HG02571 (cell line): Measurements from ENCODE around the gene CTSV.
"Not testable (repeated sequence)": the region's sequence is repeated elsewhere in the genome, so short reads cannot be mapped to it uniquely, and the experiment has no call there.

ENCODE experiments used
- ATAC-seq: cut with Tn5 transposase; IDR thresholded peaks from one replicate; pipeline ENCODE4 v1.9.1; 2021; ENCODE audit warnings: mild to moderate bottlenecking, moderate library complexity; ENCODE audit not compliant: unreplicated experiment

The CTSV gene

DNA sequence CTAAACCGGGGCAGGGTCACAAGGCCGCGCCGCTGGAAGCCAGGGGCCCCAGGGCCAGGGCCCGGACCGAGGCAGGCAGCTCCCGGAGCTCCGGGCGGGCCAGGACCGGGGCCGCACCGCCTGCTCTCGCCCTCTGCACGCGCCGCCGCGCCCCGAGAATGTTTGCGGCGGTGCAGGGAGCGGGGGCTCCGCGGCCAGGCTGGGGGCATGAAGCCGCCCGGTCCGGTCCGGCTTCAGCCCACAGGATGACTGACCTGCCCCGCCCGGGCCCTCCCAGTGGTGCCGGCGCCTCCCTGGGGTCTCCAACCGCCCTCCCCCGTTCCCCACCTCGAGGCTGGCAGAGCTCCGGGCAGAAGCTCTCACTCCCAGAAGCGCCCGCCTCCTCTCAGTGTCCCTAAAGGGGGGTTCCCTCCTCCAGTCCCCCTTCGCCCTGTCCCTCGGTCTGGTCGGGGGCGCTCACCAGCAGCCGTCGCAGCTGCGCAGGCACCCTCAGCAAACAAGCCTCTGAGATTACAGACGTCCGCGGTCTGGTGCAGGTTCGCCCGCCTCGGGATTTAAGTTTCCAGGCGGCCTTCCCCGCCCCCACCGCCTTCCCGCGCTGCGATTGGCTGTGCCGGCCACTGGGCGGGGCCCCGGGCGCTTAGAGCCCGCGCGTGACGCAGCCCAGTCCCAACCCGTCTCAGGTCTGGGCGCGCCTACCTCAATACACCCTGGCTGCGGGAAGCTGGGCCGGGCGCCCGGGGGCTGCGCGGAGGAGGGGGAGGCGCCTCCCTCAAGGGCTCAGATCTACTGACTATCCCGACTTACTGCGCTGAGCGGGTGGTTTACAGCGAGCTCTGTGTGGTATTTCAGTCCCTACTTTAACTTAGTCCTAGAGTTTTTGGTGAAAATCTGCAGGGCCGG lies at the start of gene CTSV:
Gene CTSV (minus strand): TSS at position 532 of the 903 bp plus-strand sequence. CDS start 1,099 bp downstream, outside the sequence.
- ATAC-seq = peak; percentile 98

- not testable (repeated sequence) for ATAC-seq
Observed at GRCh38 chr9:97087668-97088215, 48.8 kb upstream of the CTSV start.

- not testable (repeated sequence) for ATAC-seq
Observed at GRCh38 chr9:97084562-97084991, 45.6 kb upstream of the CTSV start.

DNA sequence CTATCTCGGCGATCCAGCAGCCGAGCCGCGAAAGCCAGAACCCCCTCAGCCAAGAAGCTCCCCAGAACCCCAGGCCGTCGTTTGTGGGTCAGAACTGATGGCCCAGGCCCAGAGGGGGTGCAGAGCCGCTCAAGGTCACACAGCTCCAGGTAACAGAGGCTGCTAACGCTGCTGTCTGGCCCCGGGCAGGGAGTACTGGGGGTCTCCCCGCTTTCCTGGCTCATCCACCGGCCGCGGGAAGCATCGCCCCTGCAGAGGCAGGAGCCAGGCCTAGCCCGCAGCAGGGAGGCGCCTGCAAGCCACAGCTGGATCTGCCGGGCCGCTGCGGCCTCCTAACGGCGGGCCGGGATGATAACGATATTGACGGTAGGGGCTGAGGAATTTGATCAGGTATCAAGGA lies 39.4 kb upstream of the CTSV start:
- ATAC-seq = no peak

DNA sequence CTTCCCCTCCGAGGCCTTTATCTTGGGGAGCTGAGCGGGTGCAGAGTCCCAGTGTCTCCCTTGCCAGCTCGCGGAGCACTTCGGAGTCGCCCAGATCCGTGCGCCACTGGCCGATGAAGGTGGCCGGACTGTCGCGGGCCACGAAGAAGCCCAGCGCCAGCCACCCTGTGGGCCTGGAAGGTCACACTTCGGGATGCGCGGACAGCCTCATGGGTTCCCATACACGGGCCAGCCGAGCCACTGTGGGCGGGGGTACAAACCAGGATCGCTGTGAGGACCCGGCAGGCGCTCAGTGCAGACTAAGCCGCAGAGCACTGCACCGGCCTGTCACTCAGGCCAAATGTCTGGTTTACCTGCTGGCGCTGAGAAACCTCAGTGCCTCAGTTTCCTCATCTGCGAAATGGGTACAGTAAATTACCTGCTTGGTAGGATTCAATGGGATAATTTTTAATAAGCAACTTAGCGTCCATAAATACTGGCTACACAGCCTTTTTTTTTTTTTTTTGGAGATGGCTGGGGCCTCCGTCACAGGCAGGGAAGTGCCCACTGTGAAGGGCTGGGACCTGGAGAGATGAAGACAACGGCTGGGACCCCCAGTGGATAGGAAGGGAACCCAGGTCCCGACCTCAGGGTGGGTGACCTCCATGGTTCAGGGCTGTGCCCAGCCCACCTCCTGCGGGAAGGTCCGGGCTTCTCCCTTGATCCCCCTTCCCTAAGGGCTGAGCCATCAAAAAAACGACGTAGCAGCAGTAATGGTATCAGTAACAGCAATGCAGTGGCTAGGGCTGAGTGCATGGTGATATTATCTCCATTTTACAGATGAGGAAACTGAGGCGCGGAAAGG lies 38.7 kb upstream of the CTSV start:
- ATAC-seq = no peak

DNA sequence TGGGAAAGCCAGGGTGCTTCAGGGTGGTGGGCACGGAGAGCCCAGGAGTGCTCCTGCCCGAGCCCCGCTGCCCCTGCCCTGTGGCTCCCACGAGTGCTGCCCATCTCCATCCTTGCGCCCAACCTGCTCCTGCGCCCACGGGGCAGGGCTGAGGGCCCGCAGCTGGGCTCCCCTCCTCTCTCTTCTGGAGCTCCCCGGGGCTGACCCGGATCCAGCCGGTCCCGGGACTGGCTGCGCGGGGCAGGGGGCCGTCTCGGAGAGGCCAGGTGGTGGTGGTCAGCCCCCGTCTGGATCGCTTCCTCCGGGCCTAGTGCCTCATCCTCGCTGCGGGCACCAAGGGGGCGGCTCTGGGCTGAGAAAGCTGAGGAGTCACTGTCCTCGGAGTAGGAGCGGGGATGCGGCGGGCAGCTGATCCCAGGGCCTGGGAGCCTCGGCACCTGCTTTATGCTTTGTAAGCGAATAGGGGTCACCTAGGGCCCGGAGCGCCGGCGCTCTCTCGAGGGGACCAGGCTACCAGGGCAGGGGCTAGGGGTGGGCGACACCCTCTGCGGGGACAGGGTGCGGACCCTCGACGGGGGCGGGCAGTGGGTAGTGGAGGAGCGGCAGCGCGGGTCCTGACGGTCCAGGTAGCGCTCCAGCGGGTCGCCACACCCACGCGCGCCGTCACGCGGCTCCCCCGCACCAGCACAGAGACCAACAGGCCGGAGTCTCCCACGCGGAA lies 37.9 kb upstream of the CTSV start:
- ATAC-seq = not testable (repeated sequence)

GRCh38 chr9:97076238-97076637 lies 37.3 kb upstream of the CTSV start:
- ATAC-seq = no peak

DNA sequence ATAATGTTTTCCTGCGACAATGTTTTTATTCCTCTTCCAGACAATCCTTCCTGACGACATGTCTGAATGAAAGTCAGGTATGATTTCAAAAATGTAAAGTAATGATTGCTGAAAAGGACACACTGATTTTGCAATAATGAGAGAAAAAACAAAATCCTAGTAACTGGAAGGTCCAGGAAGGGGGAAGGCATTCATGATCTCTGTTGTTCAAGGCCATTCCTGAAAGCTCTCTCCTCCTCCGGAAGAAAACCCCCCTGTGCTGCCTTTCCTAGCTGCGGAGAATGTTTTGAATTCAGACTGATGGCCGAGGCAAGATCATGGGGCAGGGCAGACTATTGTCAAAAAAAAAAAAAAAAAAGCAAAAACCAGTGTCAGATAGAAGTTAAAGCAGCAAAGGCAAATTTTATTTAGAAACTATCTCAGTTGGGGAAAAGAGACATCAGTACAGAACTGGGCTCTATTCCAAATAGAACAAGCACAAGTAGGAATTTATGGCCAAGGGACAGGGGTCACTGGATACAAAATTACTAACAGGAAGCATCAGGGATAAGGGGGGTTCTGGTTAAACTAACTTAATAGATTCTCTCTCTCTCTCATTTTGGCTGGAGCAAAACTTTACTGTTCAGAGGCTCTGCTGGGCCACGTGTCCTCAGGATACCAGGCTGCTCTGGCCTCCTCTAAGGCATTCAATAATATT lies 36.5 kb upstream of the CTSV start:
- no peak for ATAC-seq

- no peak for ATAC-seq
Observed at GRCh38 chr9:97073506-97073905, 34.6 kb upstream of the CTSV start.

GRCh38 chr9:97072285-97072776 lies 33.4 kb upstream of the CTSV start:
- ATAC-seq = no peak

GRCh38 chr9:97070325-97070724 lies 31.4 kb upstream of the CTSV start:
- ATAC-seq = not testable (repeated sequence)

DNA sequence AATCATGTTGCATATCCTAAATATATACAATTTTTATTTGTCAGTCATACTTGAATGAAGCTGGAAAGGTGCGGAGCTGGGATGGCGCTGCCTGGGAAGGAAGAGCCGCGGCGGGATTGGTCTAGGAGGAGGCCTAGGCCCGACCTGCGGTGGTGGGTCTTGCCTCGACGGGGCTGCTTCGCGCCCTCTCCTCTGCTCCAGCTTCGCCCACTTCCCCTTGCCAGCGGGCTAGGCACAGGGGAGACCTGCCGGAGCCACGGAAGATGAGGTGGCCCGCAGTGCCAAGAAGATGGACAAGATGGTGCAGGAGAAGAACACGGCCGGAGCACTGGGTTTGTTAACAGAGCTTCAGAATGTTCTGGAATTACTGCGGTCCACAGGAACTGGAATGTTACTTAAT lies 28.5 kb upstream of the CTSV start:
- no peak for ATAC-seq

GRCh38 chr9:97064176-97064575 lies 25.2 kb upstream of the CTSV start:
- no peak for ATAC-seq

- ATAC-seq = no peak
Observed at GRCh38 chr9:97060796-97061195, 21.9 kb upstream of the CTSV start.

DNA sequence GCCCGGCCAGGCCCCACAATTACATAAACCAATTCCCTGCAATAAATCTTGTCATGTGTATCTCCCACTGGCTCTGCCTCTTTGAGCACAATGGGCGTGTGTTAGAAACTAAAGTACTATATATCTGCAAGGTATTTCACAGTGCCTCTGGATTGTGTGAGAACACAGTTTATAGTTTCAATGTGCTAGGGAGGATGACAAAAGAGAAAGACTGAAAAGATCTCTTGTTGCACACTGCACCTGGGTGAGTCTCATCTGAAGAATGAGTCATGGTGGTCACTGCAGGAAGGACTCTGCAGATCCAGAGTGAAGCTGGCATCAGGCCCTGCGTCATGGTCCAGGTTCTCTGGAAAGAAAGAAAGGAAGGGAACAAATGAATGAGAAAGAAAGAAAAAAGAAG lies 20.7 kb upstream of the CTSV start:
- ATAC-seq = no peak

DNA sequence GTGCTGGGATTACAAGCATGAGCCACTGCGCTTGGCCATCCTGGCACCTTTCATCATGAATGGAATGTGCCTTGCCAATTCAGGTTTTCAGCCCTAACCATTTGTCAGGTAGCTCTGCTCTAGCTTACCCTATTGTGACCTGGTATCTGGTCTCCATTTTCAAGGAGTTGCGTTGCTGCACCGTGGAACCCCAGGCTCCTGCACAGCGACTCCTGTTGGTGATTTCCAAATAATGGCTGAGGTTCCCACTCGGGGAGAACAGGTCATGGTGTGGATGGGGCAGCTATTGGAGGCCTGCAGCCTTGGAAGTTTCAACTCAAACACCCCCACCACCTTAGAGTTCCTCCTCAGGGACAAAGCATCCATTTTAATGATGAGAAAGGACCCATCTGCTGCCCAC lies 18.7 kb upstream of the CTSV start:
- ATAC-seq = no peak

- ATAC-seq = not testable (repeated sequence)
Observed at GRCh38 chr9:97055891-97056290, 16.9 kb upstream of the CTSV start.

- no peak for ATAC-seq
Observed at GRCh38 chr9:97053717-97054116, 14.8 kb upstream of the CTSV start.

- ATAC-seq = no peak
Observed at GRCh38 chr9:97052735-97053134, 13.8 kb upstream of the CTSV start.

DNA sequence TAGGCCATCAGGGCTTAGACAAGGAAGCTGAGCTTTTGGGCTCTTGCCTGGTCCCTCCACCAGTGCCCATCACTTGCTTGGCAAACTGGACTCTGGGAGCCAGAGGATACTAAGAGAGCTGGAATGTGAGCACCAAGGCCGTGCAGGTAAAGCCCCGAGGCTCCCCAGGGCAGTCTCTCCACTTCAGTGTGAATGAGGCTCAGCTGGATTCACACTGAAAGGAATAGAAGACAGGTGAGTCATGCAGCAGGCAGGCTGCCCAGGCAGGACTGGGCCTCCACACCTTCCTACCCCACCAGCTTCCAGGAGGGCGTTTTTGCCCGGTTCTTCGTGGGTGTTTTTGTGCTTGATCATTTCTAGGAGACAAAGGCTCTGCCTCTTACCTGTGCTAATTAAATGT lies 7.3 kb upstream of the CTSV start:
- ATAC-seq = no peak
